MM.1S (cell line): ENCODE results near the gene SHC3.

Source experiments
- CTCF ChIP-seq: fragments of 300-600 bp; sonication (generic); IDR thresholded peaks from 2 replicates; pipeline ENCODE4 v1.5.1; 2016; ENCODE audit warnings: antibody characterized with exemption, low read length, mixed read lengths
- EZH2 ChIP-seq: fragments of 300-600 bp; sonication (generic); optimal IDR thresholded peaks from 2 replicates; pipeline ENCODE3; 2017; ENCODE audit warnings: low read depth, mild to moderate bottlenecking, antibody characterized with exemption, low read length, mixed read lengths

- TF ChIP-seq CTCF: no peak
- no peak for TF ChIP-seq EZH2
Measured at GRCh38 chr9:89020754-89021153, 157.9 kb downstream of the SHC3 start.
